Measurements from ENCODE around the gene DERL2.

DNA sequence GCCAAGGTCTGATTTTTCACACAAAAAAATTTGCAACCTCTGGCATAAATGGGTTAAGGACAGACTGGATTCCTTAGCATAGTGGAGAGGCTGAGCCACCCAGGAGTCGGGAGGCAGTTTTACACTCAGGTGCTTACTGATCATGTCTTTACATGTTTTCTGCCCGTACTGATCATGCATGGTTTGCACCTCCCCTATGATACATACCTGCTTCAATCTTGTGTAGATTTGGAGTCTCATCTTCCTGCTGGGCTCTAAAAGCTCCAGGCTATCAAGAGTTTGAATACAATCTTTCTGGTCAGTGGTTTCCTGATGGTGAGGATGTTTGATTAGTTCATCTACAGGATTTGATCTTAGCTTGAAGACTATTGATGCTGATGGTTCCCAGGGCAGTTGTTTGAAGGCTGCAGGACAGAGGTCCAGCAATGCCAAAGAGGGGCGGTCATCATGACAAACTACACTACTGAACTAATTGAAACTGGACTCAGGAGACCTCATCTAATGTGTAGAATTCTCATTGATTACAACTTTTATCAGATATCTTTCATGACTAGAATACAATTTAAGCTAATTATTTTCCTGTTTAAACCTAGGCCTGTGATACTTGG lies 53.9 kb downstream of the DERL2 start:
- TF ChIP-seq, protein P1, sequence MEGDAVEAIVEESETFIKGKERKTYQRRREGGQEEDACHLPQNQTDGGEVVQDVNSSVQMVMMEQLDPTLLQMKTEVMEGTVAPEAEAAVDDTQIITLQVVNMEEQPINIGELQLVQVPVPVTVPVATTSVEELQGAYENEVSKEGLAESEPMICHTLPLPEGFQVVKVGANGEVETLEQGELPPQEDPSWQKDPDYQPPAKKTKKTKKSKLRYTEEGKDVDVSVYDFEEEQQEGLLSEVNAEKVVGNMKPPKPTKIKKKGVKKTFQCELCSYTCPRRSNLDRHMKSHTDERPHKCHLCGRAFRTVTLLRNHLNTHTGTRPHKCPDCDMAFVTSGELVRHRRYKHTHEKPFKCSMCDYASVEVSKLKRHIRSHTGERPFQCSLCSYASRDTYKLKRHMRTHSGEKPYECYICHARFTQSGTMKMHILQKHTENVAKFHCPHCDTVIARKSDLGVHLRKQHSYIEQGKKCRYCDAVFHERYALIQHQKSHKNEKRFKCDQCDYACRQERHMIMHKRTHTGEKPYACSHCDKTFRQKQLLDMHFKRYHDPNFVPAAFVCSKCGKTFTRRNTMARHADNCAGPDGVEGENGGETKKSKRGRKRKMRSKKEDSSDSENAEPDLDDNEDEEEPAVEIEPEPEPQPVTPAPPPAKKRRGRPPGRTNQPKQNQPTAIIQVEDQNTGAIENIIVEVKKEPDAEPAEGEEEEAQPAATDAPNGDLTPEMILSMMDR (conservative IDR thresholded peaks at IDR 0.05; ENCODE audit: low read depth in 2 of 2), result no peak
- no peak for TF ChIP-seq EZH2phosphoT487 (IDR thresholded peaks at IDR 0.05; ENCODE audit: unreplicated experiment)
- no peak for TF ChIP-seq EZH2 (IDR thresholded peaks at IDR 0.05; ENCODE audit: low read depth, unreplicated experiment)
- no peak for TF ChIP-seq REST (IDR thresholded peaks at IDR 0.05; ENCODE audit: unreplicated experiment)
- no peak for TF ChIP-seq CREB1 (CRISPR knock-in tag; IDR thresholded peaks at IDR 0.05; ENCODE audit: low read depth)
- TF ChIP-seq POLR2AphosphoS5 (IDR thresholded peaks at IDR 0.05; ENCODE audit: low read depth), result no peak; the same call in 1 of the 2 replicates
- TF ChIP-seq JUNB (IDR thresholded peaks at IDR 0.05; ENCODE audit: unreplicated experiment), result no peak

Measured in GM23338 (cell line).